Epithelial cell of proximal tubule (primary cell): ENCODE results near the gene PHETA2. TPM values are rescaled to one million over a fixed set of nuclear protein-coding genes. Genes with fewer than 3 reads are reported as not detected.

Experiments used
- DNase-seq: peaks from one replicate; pipeline ENCODE4 v3.0.0-alpha.2; 2011; ENCODE audit warnings: low read depth
- H3K4me3 ChIP-seq: 2 replicates; pipeline ENCODE4 v1.5.1; 2011; ENCODE audit warnings: low read depth, mild to moderate bottlenecking, low read length
- CTCF ChIP-seq: conservative IDR thresholded peaks from 2 replicates; pipeline ENCODE4 v1.5.1; 2012; ENCODE audit warnings: low read depth, mild to moderate bottlenecking, low read length
- total RNA-seq: library from RNA; depleted of rRNA; stranded (reverse); fragments of >200 nt; gene quantifications from 2 replicates; pipeline ENCODE4 v1.2.3, GENCODE V29; 2015

PHETA2 gene
- total RNA-seq, 1 donor from 2014 or later = 11.2 TPM

DNA sequence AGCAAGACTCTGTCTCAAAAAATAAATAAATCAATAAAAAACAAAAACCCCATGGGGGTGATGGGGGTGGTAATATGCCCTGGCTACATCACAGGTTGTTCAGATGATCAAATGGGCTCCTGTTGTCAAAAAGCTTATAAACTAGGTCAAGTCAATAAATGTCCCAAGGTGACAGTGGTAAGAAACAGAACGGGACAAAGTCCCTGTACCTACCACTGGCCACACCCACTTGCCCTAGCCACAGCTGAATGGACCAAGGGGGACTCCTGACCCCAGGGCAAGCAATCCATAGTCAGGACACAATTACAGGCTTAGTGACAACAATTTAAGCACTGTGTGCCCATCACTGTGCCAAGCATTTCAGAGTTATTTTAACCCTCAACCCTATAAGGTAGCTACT is 9.4 kb upstream of the PHETA2 start:
- DNase-seq = no peak
- TF ChIP-seq CTCF = no peak
- H3K4me3 ChIP-seq = no peak overlapping the region

- no peak overlapping the region for H3K4me3 ChIP-seq
- TF ChIP-seq CTCF = no peak
- no peak for DNase-seq
These were observed 8.5 kb upstream of the PHETA2 start for GRCh38 chr22:42065438-42066125.

DNA sequence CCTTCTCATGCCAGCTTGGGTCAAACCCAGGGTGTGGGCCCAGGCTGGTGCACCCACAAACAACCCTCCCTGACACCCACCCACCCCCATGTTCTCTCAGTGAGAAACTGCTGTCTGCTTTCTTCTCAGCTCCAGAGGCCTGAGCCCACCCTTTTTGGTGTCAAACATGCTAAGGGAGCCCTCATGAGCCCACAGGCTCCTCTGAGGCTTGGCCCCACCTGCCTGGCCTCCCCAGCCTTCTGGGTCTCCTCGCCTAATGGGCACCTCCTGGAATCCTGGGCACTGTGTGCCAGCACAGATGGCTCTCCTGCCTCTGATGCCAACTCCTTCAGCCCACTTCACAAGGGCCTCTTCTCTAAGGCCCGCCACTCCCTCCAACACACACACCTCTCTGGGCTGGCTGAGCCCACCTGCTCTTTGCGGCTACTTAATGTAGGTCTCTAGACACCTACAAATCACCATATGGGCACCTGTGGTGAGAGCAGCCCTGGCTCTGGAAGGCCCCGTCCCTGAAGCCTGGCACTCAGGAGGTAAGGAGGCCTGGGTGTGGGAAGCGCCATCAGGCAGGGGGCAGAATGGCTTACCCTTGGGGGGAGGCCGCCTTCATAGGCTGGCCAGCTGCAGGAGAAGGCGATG is 7.8 kb upstream of the PHETA2 start:
- TF ChIP-seq CTCF = no peak
- no peak overlapping the region for H3K4me3 ChIP-seq
- DNase-seq = no peak

GRCh38 chr22:42066937-42067336 is 7.1 kb upstream of the PHETA2 start:
- no peak for TF ChIP-seq CTCF
- DNase-seq = no peak
- no peak overlapping the region for H3K4me3 ChIP-seq

GRCh38 chr22:42067671-42068251 is 6.3 kb upstream of the PHETA2 start:
- DNase-seq = no peak
- H3K4me3 ChIP-seq = no peak overlapping the region
- TF ChIP-seq CTCF = no peak

GRCh38 chr22:42068291-42068690 is 5.8 kb upstream of the PHETA2 start:
- no peak for DNase-seq
- H3K4me3 ChIP-seq = no peak overlapping the region
- TF ChIP-seq CTCF = no peak
